ENCODE measurements around the gene TUBGCP3. TPM values are rescaled to one million over a fixed set of nuclear protein-coding genes. Genes with fewer than 3 reads are reported as not detected.

The TUBGCP3 gene
- total RNA-seq, 2 donors from 2014 or later = 24.9 to 39.4 TPM

DNA sequence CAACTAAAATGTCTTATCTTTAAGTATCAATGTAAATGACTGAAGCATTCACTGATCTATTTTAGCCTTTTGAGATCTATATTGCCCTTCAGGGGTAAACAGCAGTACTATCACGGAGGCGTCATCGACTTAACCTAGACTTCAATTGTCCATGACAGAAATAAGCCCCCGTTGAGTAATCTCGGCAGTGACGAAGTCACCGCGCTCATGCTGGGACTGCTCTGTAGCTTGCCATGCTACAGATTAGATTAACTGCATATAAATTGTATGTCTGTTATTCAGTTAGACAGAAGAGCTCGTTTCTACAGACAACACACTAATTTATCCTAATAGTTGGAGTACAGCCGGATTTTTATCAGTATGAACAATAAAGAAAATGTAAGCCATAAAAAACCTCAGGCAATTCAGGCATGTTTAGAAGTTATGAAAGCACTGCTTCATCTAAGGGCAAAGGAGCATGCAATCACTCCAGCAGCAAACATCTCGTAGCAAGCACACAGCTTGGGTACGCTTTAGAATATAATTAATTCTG is 56.6 kb downstream of the TUBGCP3 start:
- Histone ChIP-seq H3K4me1 (no peaks in the 10 kb centered on the region), H3K27ac (no peak overlapping the region), H3K27me3 (no peaks in the 10 kb centered on the region), H3K9ac (ENCODE audit: low read depth in 2 of 2, low read length in 2 of 2) (no peak overlapping the region), H3K36me3 (no peaks in the 10 kb centered on the region), H3K9me3 (no peaks in the 10 kb centered on the region), H3K4me3 (no peak overlapping the region)
- intact Hi-C loops (cut with DNase I) = no loop called here
- TF ChIP-seq, protein P1, sequence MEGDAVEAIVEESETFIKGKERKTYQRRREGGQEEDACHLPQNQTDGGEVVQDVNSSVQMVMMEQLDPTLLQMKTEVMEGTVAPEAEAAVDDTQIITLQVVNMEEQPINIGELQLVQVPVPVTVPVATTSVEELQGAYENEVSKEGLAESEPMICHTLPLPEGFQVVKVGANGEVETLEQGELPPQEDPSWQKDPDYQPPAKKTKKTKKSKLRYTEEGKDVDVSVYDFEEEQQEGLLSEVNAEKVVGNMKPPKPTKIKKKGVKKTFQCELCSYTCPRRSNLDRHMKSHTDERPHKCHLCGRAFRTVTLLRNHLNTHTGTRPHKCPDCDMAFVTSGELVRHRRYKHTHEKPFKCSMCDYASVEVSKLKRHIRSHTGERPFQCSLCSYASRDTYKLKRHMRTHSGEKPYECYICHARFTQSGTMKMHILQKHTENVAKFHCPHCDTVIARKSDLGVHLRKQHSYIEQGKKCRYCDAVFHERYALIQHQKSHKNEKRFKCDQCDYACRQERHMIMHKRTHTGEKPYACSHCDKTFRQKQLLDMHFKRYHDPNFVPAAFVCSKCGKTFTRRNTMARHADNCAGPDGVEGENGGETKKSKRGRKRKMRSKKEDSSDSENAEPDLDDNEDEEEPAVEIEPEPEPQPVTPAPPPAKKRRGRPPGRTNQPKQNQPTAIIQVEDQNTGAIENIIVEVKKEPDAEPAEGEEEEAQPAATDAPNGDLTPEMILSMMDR (IDR thresholded peaks at IDR 0.05) = no peak
- DNase-seq = no peak

DNA sequence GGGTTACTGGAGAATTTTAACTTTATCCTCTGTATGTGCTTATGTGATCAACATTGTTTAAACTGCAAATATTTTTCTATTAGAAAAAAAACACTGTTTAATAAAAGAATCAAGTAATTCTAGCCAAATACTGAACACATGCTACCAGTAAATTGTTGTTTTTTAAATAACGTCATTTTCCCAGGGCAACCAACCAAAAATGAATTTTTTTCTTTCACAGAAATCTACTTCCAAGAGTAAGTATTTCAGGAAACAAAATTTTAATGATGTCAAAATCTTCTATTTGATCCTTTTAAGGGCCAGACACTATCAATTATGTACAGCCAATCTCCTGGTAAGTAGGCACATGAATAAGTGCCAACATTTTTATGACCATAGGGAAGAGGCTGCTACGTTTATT is 57.1 kb downstream of the TUBGCP3 start:
- Histone ChIP-seq H3K4me1 (no peaks in the 10 kb centered on the region), H3K27ac (no peak overlapping the region), H3K9ac (ENCODE audit: low read depth in 2 of 2, low read length in 2 of 2) (no peak overlapping the region), H3K9me3 (no peaks in the 10 kb centered on the region), H3K36me3 (no peaks in the 10 kb centered on the region), H3K27me3 (no peaks in the 10 kb centered on the region), H3K4me3 (no peak overlapping the region)
- intact Hi-C loops (cut with DNase I) = no loop called here
- TF ChIP-seq, protein P1 (IDR thresholded peaks at IDR 0.05) = no peak
- DNase-seq = no peak

DNA sequence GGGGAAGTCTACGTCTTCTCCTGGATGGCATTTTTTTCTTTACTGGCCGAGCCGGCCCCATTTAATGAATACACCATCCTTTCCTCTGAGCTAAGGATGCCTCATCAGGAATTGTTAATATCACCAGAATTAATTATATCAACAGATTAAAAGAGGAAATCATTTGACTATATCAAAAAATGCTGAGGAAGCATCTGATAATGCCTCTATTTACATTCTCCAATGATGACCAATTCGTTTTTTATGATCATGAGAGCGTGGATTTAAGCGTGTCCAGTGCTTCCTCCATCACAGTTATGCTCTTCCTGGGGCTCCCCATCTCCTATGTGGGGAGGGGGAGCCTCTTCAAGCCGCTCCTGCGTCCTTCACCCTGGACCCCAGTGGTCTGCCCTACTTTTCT is 58.7 kb downstream of the TUBGCP3 start:
- Histone ChIP-seq H3K4me3 (no peak overlapping the region), H3K9me3 (no peaks in the 10 kb centered on the region), H3K36me3 (no peaks in the 10 kb centered on the region), H3K27ac (no peak overlapping the region), H3K27me3 (no peaks in the 10 kb centered on the region), H3K4me1 (no peaks in the 10 kb centered on the region), H3K9ac (ENCODE audit: low read depth in 2 of 2, low read length in 2 of 2) (no peak overlapping the region)
- intact Hi-C loops (cut with DNase I) = no loop called here
- DNase-seq = no peak
- TF ChIP-seq, protein P1 (IDR thresholded peaks at IDR 0.05) = no peak

DNA sequence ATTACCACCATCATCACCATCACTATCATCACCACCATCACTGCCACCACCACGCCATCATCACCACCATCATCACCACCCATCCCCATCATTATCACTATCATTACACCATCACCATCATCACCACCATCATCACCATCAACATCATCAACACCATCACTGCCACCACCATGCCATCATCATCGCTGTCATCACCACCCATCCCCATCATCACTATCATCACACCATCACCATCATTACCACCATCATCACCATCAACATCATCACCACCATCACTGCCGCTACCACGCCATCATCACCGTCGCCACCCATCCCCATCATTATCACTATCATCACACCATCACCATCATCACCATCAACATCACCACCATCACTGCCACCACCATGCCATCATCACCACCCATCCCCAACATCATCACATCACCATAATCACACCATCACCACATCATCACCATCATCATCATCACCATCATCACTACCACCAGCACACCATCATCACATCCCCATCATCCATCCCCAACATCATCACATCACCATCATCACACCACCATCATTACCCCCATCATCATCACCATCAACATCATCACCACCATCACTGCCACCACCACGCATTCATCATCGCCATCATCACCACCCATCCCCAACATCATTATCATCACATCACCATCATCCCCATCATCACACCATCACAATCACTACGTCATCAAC is 61.7 kb downstream of the TUBGCP3 start:
- no peak overlapping the region for H3K9ac ChIP-seq (ENCODE audit: low read depth in 2 of 2, low read length in 2 of 2)
- intact Hi-C loops (cut with DNase I) = no loop called here
- no peaks in the 10 kb centered on the region for H3K36me3 ChIP-seq

DNA sequence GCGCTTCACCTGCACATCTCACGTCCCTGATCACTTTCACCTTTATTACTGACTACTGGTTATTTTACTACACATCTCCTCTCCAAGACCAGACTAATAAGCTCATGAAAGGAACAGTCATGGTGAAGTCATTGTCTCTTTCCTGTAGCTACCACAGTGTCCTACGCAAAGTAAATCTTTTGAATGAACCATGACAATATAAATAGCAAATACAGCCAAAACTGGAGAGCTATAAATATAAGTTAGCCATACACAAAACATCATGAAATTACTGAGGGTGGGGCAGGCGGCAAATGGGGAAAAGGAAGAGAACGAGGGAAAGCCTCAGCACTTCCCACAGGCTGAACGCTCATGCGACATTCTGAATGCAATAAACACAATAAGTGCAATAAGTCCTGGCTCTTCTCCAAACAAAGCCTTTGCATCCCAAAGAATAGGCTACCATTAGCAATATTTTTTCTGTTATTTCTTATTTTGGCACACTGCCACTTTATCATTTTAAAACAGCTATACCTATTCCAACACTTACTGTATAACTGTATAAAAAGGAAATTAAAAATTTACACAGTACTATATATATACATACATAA is 62.5 kb downstream of the TUBGCP3 start:
- TF ChIP-seq, protein P1 (IDR thresholded peaks at IDR 0.05) = no peak
- Histone ChIP-seq H3K36me3 (no peaks in the 10 kb centered on the region), H3K4me3 (no peak overlapping the region), H3K4me1 (no peaks in the 10 kb centered on the region), H3K27ac (no peak overlapping the region), H3K27me3 (no peaks in the 10 kb centered on the region), H3K9me3 (no peaks in the 10 kb centered on the region), H3K9ac (ENCODE audit: low read depth in 2 of 2, low read length in 2 of 2) (no peak overlapping the region)
- no peak for DNase-seq
- intact Hi-C loops (cut with DNase I) = no loop called here

More for the DNA sequence above, 61.7 kb downstream of the TUBGCP3 start:
- DNase-seq = no peak
- TF ChIP-seq, protein P1 (IDR thresholded peaks at IDR 0.05) = no peak
- Histone ChIP-seq H3K4me3 (no peak overlapping the region), H3K27me3 (no peaks in the 10 kb centered on the region), H3K27ac (no peak overlapping the region), H3K4me1 (no peaks in the 10 kb centered on the region), H3K9me3 (no peaks in the 10 kb centered on the region)

Data from colonic mucosa (tissue), 4 donors.